Cerebellar cortex (tissue), 1 donor: Measurements from ENCODE around the gene KAT5.
"Not testable (repeated sequence)": the region's sequence is repeated elsewhere in the genome, so short reads cannot be mapped to it uniquely, and the experiment has no call there.

Experiments used
- DNase-seq: peaks from one replicate; pipeline ENCODE4 v3.0.0-alpha.2; 2015; ENCODE audit warnings: low spot score

The KAT5 gene

DNA sequence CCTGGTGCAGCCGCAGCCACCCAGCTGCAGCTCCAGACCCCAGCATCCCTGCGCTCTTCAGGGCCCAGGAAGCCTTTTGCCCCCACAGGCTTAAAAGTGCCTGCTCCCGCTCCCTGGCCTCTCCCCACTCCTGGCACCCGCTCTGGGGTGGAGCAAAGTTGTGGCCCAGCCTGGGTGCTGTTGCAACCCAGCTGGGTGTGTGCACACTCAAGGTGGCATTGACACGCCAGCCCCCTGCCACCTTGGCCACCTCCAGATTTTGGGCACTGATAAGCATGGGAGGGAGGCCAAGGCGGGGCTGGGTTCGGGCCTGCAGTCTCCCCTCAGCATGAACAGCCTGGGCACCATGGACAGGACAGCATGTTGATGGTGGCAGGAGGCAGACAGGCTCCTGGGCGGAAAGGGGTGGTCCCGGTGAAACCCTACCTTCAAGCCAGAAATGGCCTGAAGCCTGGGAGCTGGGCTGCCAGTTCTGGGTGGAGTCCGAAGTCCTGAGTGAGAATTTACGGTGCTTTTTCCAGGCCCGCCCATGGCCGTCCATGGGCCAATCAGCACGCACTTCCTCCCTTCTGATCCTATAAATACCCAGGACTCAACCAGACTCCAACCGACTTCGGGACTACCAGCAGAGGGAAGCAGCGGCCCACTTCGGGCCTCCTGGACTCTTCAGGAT lies 32.1 kb downstream of the KAT5 start:
- peak; percentile 39 for DNase-seq

DNA sequence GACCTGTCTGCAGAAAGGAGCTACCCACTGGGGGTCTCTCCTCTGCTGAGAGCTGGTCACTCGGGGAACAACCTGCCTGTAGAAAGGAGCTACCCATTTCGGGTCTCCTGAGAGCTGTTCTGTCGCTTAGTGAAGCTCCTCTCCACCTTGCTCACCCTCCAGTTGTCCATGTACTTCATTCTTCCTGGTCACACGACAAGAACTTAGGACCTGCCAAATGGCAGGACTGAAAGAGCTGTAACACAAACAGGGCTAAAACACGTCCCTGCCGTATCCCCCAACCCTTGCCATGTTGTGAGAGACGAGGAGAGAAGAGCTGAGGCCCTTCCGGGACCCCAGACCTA lies 32.6 kb downstream of the KAT5 start:
- DNase-seq: no peak

DNA sequence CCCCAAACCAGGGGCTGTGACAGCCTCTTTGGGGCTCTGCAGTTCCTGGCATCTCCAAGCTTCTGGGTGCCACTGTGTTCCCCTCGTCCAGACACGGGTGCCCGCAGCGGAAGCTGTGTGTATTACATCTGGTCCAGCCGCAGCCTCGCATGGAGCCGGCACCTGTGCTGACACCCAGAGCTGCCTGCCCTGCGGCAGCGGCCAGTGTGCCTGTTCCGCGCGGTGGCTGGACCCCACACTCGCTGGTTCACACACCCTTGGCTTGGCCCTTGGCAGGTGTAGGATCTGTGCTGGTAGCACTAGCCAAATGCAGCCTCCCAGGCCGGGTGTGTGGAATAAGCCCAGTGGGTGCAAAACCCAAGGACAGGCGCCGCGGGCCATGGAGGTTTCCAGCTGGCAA lies 33.0 kb downstream of the KAT5 start:
- DNase-seq: no peak

DNA sequence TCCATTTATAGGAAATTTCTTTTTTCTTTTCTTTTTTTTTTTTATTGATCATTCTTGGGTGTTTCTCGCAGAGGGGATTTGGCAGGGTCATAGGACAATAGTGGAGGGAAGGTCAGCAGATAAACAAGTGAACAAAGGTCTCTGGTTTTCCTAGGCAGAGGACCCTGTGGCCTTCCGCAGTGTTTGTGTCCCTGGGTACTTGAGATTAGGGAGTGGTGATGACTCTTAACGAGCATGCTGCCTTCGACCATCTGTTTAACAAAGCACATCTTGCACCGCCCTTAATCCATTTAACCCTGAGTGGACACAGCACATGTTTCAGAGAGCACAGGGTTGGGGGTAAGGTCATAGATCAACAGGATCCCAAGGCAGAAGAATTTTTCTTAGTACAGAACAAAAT lies 50.1 kb downstream of the KAT5 start:
- DNase-seq: not testable (repeated sequence)

DNA sequence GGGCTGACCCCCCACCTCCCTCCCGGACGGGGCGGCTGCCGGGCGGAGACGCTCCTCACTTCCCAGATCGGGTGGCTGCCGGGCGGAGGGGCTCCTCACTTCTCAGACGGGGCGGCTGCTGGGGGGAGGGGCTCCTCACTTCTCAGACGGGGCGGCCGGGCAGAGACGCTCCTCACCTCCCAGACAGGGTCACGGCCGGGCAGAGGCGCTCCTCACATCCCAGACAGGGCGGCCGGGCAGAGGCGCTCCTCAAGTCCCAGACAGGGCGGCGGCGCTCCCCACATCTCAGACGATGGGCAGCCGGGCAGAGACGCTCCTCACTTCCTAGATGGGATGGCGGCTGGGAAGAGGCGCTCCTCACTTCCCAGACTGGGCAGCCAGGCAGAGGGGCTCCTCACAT lies 50.8 kb downstream of the KAT5 start:
- DNase-seq: not testable (repeated sequence)

DNA sequence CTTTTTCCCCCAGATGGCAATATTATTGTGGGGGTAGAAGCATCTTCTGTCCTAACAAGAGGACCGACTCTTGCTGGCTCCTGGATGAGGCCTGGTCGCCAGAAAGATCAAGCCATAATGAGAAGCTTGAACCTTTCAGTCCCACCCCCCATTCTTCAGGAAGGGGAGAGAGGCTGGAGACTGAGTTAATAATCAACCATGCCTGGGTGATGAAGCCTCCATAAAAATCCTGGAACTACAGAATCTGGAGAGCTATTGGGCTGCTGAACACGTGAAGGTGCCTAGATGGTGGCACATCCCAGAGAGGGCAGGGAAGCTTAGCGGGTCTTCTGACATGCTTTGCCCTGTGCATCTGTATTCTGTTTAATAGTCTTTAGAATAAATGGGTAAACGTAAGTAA lies 52.4 kb downstream of the KAT5 start:
- DNase-seq: no peak

DNA sequence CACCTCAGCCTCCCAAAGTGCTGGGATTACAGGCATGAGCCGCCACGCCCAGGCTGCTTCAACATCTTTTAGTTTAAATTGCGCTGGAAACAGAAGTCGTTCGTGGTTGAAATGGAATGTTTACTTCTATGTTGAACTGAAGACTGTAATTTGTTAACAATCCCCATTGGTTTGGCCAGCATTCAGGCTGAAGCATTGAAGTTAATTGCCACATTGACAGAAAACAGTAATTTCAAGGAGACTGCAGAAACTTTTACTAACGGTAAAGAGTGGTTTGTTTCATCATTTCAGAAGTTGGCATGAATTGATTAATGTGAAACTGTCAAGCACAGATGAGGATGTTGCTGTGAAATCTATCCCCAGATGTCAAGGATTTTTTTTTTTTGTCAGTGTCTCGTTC lies 54.5 kb downstream of the KAT5 start:
- DNase-seq: no peak

DNA sequence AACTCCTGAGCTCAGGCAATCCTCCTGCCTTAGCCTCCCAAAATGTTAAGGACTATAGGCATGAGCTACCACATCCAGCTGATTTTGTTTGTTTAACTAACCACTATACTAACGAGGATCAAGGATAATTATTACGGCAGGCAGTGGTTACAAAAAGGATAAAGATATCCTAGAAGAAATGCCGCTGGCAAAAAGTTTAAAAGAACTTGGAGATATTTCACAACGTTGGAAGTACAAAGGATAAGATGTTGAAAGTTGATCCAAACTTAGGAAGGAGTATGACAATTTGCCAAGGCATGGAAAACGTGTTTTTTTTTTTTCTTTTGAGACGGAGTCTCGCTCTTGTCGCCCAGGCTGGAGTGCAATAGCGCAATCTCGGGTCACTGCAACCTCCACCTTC lies 55.4 kb downstream of the KAT5 start:
- DNase-seq: no peak

DNA sequence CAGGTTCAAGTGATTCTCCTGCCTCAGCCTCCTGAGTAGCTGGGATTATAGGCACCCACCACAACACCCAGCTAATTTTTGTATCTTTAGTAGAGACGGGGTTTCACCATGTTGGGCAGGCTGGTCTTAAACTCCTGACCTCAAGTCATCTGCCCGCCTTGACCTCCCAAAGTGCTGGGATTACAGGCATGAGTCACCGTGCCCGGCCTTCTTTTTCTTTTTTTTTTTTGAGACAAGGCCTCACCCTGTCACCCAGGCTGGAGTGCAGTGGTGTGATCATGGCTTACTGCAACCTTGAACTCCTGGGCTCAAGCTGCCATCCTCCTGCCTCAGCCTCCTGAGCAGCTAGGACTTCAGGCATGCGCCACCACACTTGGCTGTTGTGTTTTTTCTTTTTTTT lies 55.8 kb downstream of the KAT5 start:
- not testable (repeated sequence) for DNase-seq
